Panc1 (cell line): ENCODE measurements around the gene TMEM131L. TPM values are rescaled to one million over a fixed set of nuclear protein-coding genes. Genes with fewer than 3 reads are reported as not detected.

Experiments used
- ATAC-seq: fragments of 200-7000 bp; cut with Tn5 transposase; 2 replicates; pipeline ENCODE4 v1.9.1; 2020; ENCODE audit warnings: mild to moderate bottlenecking, moderate library complexity
- BruUV-seq: library from RNA; stranded (reverse); fragments of 400-500 nt; replicated peaks from 2 replicates; lab custom pipeline; 2021; lab: Mats Ljungman, UMichigan
- CTCF ChIA-PET: fragments of 300-600 bp; sonication (Branson Sonifier 250); formaldehyde crosslinking; loops from one replicate; lab custom pipeline; 2022; ENCODE audit warnings: antibody characterized with exemption; lab: Charles Lee
- POLR2A ChIA-PET: fragments of 300-600 bp; sonication (Branson Sonifier 250); formaldehyde crosslinking; loops from one replicate; lab custom pipeline; 2022; ENCODE audit warnings: antibody characterized with exemption; lab: Charles Lee
- DNase-seq: peaks from one replicate; pipeline ENCODE4 v3.0.0-alpha.2; 2010; ENCODE audit warnings: low read depth, low spot score
- H3K27ac ChIP-seq: 2 replicates; pipeline ENCODE4 v1.5.1; 2011; ENCODE audit warnings: mild to moderate bottlenecking, low read length, inconsistent platforms
- H3K27me3 ChIP-seq: fragments of 200-500 bp; sonication (Bioruptor generic); 2 replicates; pipeline ENCODE4 v1.6.0; 2014; ENCODE audit warnings: low read length, inconsistent platforms; ENCODE audit not compliant: control insufficient read depth, insufficient read depth
- H3K36me3 ChIP-seq: fragments of 200-500 bp; sonication (Bioruptor generic); 2 replicates; pipeline ENCODE4 v1.5.1; 2014; ENCODE audit warnings: inconsistent platforms, mild to moderate bottlenecking, low read length, moderate library complexity; ENCODE audit not compliant: control insufficient read depth, insufficient read depth
- H3K4me1 ChIP-seq: 2 replicates; pipeline ENCODE4 v1.5.1; 2011; ENCODE audit warnings: inconsistent platforms, mild to moderate bottlenecking, low read length, moderate library complexity; ENCODE audit not compliant: control insufficient read depth, insufficient read depth
- H3K4me3 ChIP-seq, 2 experiments: 2 replicates each; pipeline ENCODE4 v1.5.1; 2011 to 2012; ENCODE audit warnings: low read depth in 2 of 2, low read length in 2 of 2, mild to moderate bottlenecking in 2 of 2, inconsistent platforms in 1 of 2, moderate library complexity in 1 of 2
- H3K9me3 ChIP-seq: fragments of 200-500 bp; sonication (Bioruptor generic); 2 replicates; pipeline ENCODE4 v1.5.1; 2014; ENCODE audit warnings: low read depth, mild to moderate bottlenecking, inconsistent platforms, low read length, moderate library complexity; ENCODE audit not compliant: control insufficient read depth, insufficient read depth
- CTCF ChIP-seq: fragments of 450-650 bp; IDR thresholded peaks from 2 replicates; pipeline ENCODE4 v1.5.1; 2017; ENCODE audit warnings: mild to moderate bottlenecking
- POLR2AphosphoS5 ChIP-seq: IDR thresholded peaks from 2 replicates; pipeline ENCODE4 v1.6.1; 2012; ENCODE audit warnings: mild to moderate bottlenecking, low read depth, low read length, moderate library complexity
- REST ChIP-seq, 2 experiments: IDR thresholded peaks; 2 replicates each; pipeline ENCODE4 v1.6.1; 2011 to 2012; ENCODE audit warnings: low read depth in 2 of 2, control low read depth in 1 of 2, low read length in 1 of 2, mild to moderate bottlenecking in 1 of 2, moderate library complexity in 1 of 2; ENCODE audit not compliant: insufficient read depth in 1 of 2
- SIN3A ChIP-seq: IDR thresholded peaks from 2 replicates; pipeline ENCODE4 v1.6.1; 2012; ENCODE audit warnings: low read depth, mild to moderate bottlenecking, low read length, moderate library complexity, borderline replicate concordance; ENCODE audit not compliant: insufficient read depth
- TCF7L2 ChIP-seq: IDR thresholded peaks from 2 replicates; pipeline ENCODE4 v1.6.1; 2011; ENCODE audit warnings: mild to moderate bottlenecking, low read depth, low read length, inconsistent platforms
- in situ Hi-C: cut with HindIII; loops from 2 replicates; pipeline ENCODE4 v1.10.0; 2016; ENCODE audit warnings: low sequenced_read_pairs, low pct_unique_long_range_greater_than_20kb
- intact Hi-C: fragments of 100-400 bp; cut with micrococcal nuclease; formaldehyde crosslinking; loops from one replicate; pipeline ENCODE4 v1.10.0; 2022; ENCODE audit not compliant: unreplicated experiment
- total RNA-seq: library from RNA; stranded (reverse); gene quantifications from one replicate; pipeline ENCODE4 v1.2.1, GENCODE V29; 2021; ENCODE audit not compliant: unreplicated experiment

TMEM131L gene
- total RNA-seq, 1 experiment from 2014 or later = 13.5 TPM

- in situ Hi-C loops = no loop called here
- intact Hi-C loops = no loop called here
- no peak for TF ChIP-seq REST (IDR thresholded peaks at IDR 0.05; ENCODE audit: insufficient read depth in 1 of 2, low read depth in 2 of 2, low read length in 1 of 2)
- TF ChIP-seq POLR2AphosphoS5 = no peak
- no peak for TF ChIP-seq CTCF
- TF ChIP-seq TCF7L2 = no peak
- TF ChIP-seq SIN3A = no peak
- Histone ChIP-seq H3K4me1 (peaks cover 15% of the 10 kb centered on the region; the same call in 1 of the 2 replicates), H3K9me3 (no peaks in the 10 kb centered on the region), H3K27ac (no peak overlapping the region), H3K36me3 (no peaks in the 10 kb centered on the region), H3K4me3 (no peak overlapping the region), H3K27me3 (no peaks in the 10 kb centered on the region)
- CTCF ChIA-PET = no interaction called here
- ATAC-seq (no peak), DNase-seq (no peak)
- no TSS peak for BruUV-seq
- POLR2A ChIA-PET = no interaction called here
Measured at GRCh38 chr4:153517159-153517558, 51.0 kb downstream of the TMEM131L start.

GRCh38 chr4:153518001-153518400, 51.8 kb downstream of the TMEM131L start:
- in situ Hi-C loops (no loop called here), intact Hi-C loops (no loop called here)
- Histone ChIP-seq H3K27ac (no peak overlapping the region; the same call in 1 of the 2 replicates), H3K9me3 (no peaks in the 10 kb centered on the region), H3K4me1 (peaks cover 13% of the 10 kb centered on the region; the same call in 1 of the 2 replicates), H3K4me3 (no peak overlapping the region), H3K27me3 (no peaks in the 10 kb centered on the region), H3K36me3 (no peaks in the 10 kb centered on the region)
- ChIA-PET POLR2A (no interaction called here), CTCF (no interaction called here)
- no TSS peak for BruUV-seq
- no peak for ATAC-seq
- TF ChIP-seq TCF7L2 = no peak
- TF ChIP-seq REST (IDR thresholded peaks at IDR 0.05; ENCODE audit: insufficient read depth in 1 of 2, low read depth in 2 of 2, low read length in 1 of 2) = no peak
- no peak for TF ChIP-seq CTCF
- no peak for TF ChIP-seq POLR2AphosphoS5
- no peak for TF ChIP-seq SIN3A
- DNase-seq = no peak
